HG03196 (cell line): ENCODE data around the gene DNAAF1.
A peak's percentile ranks its signal among the peaks of the same experiment; 100 is the strongest.
"Not testable (repeated sequence)": the region's sequence is repeated elsewhere in the genome, so short reads cannot be mapped to it uniquely, and the experiment has no call there.

Experiments used
- ATAC-seq: cut with Tn5 transposase; IDR thresholded peaks from one replicate; pipeline ENCODE4 v1.9.1; 2021; ENCODE audit not compliant: unreplicated experiment

Gene DNAAF1

DNA sequence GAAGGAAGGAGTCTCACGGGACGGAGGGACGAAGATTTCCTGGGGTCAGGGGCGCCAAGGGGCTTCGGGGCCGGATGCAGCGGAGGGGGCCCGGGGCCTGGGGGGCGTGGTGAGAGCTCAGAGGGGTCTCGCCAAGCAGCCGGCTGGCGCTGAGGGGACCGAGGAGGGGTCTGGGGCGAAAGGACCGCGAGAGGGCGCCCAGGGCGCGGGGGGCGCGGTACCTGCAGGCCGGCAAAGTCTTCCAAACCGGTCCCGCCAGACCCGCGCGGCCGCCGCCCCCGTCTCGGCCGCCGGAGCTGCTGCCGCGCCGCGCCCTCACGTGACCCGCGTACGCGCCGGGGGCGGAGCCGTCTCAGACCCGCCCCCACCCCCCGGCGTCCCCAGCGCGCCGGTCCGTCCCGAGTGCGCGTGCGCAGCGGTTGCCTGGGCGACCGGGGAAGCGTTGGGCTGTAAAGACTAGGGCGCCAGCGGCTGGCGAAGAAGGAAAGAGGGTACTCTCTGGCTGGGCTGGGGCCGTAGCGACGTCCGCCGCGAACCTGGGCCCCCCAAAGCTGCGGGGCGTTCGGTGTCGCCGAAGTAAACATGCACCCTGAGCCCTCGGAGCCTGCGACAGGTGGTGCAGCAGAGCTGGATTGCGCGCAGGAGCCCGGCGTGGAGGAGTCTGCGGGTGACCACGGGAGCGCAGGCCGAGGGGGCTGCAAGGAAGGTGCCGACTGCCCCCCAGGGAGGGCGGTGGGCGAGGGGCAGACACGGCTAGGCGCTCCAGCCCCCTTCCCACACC is at the start of gene DNAAF1, which contains the start of gene HSDL1:
Gene DNAAF1, plus strand, starts transcription at position 450 of the 781 bp plus-strand sequence. Its CDS starts 133 bp downstream, at position 583.
Gene HSDL1, minus strand, starts transcription at position 319 of the 781 bp plus-strand sequence. CDS start 13,856 bp downstream, outside the sequence.
- ATAC-seq, result peak; percentile 81

GRCh38 chr16:84095466-84095865 is 49.6 kb upstream of the DNAAF1 start:
- ATAC-seq, result no peak

GRCh38 chr16:84096447-84097005 is 48.6 kb upstream of the DNAAF1 start:
- no peak for ATAC-seq

DNA sequence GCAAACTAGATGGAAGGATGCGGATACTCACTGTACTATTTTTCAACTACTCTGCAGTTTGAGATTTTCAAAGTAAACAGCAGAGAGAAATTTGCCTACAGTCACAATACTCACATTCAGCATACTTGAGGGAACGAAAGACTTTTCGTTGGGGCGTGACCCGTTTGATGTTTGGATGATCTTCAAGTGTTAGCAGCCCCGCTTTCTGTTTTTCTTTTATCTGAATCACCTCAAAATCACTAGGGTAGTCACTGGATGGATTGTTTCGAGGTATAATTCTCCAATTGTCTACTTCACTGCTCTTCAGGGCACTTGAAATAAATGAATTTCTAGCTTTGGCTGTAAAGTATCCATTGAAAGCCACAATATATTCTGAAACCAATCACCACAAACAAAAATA is 46.2 kb upstream of the DNAAF1 start:
- no peak for ATAC-seq

DNA sequence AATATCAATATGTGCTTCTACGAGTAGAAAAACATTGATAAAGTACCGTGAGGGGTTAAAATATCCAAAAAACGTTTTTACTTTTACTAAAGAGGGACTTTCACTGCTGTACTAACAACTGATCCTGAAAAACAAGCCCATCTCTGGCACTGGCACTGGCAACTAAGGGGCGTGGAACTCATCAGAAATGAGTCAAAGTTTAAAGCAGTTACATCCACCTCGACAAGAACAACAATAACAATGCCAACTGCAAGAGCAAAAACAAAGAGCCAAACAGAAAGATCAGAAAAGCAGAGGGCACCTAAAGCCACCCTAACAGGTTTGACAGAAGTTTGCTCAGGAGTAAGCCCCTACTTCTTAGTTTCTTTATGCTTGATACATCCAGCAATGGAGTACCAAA is 41.4 kb upstream of the DNAAF1 start:
- no peak for ATAC-seq

DNA sequence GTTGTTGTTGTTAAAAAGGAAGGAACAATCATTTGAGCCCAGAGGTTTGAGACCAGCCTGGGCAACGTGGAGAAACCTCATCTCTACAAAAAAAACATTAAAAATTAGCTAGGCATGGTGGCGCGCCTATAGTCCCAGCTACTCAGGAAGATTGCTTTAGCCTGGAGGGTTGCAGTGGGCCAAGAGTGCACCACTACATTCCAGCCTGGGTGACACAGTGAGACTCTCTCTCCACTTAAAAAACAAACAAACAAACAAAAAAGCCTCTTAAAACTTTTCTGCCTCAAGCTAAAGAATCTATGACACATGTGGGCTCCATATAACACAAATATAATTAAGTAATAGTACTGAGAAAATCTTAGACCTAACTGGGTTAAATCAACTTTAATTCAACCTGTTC is 40.9 kb upstream of the DNAAF1 start:
- no peak for ATAC-seq

DNA sequence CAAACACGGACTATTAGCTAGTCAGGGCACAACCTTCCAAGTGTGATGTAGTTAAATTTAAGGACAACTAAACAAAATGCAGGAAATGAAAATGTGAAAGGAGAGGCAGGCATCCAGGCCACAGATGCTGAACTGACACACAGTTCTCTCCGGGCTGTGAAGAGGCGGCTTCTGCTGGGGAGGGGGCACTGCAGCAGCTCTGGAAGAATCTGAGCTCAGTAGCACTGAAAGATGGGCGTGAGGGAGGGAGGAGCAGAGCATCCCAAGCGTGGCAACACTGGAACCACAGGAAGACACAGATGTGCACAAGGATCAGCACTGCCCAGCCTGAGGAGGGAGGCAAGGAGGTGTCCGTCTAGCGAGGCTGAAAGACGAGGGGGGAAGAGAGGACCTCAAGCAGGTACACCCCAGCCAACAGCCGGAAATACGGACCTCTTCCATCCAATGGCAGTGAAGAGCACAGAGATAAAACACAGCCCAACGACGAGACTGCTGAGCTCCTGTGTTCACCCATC is 39.8 kb upstream of the DNAAF1 start:
- ATAC-seq, result no peak

DNA sequence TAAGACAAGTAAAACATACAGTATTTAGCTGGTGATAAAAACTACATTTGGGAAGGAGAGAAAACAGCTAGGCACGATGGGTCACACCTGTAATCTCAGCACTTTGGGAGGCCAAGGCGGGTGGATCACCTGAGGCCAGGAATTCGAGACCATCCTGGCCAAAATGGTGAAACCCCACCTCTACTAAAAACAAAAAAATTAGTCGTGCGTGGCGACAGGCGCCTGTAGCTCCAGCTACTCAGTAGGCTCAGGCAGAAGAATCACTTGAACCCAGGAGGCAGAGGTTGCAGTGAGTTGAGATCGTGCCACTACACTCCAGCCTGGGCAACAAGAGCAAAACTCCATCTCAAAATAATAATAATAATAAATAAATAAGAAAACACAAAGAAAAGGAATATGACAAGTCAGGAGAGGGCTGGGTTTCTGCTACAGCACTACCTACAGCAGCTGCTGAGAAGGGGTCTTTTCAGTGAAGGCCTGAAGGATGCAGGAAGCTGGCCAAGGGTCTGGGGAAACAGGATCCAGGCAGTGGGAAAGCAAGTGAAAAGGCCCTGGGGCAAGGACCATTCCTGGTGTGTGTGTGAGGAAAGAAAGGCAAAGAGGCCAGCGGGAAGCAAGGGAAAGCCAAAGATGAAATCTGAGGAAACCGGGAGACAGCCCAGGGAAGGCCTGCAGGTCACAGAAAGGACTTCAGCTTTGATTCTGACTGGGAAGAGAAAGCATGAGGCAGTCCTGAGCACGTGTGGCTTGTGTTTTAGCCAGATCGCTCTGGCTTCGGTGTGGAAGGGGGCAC is 39.0 kb upstream of the DNAAF1 start:
- ATAC-seq, result no peak

DNA sequence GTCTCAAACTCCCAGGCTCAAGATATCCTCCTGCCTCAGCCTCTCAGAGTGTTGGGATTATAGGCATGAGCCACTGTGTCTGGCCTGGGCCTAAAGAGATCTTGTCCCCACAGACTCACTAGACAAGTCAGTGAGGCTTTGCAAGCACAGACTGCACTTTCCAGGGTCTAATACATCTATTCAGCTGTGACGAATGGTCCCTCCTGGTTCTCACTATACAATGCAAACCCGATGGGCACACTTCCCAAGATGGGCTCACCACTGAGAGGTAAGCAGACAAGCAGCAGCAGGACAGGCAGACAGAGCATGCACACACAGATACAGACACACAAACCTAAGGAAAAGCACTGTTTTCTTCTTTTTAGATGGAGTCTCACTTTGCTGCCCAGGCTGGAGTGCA is 37.2 kb upstream of the DNAAF1 start:
- no peak for ATAC-seq

- no peak for ATAC-seq
Observed at GRCh38 chr16:84109598-84110335, 35.3 kb upstream of the DNAAF1 start.

GRCh38 chr16:84110527-84110926 is 34.6 kb upstream of the DNAAF1 start:
- ATAC-seq, result no peak

DNA sequence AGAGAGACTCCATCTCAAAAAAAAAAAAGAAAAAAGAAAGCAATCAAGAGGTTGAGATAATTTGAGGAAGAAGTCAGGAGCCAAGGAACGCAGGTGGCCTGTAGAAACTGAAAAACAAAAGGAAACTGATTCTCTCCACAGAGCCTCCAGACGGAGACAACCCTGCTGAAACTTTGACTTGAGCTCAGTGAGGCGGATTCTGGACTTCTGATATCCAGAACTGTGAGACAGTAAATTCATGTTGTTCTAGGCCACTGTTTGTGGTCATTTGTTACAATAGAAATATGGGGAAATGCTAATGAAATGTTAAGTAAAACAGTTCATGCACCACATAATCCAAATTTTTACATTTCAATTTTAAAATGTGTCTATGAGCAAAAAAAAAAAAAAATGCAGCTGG is 33.6 kb upstream of the DNAAF1 start:
- ATAC-seq, result no peak

DNA sequence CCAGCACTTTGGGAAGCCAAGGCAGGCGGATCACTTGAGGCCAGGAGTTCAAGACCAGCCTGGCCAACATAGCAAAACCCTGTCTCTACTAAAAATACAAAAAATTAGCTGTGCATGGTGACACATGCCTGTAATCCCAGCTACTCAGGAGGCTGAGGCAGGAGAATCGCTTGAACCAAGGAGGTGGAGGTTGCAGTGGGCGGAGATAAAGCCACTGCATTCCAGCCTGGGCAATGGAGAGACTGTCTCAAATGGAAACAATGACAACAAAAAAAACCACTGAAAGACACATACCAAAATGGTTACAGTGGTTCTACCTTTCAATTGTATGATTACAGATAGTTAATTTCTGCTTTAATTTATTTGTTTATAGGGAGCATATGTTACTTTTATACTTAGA is 33.2 kb upstream of the DNAAF1 start:
- ATAC-seq, result not testable (repeated sequence)

DNA sequence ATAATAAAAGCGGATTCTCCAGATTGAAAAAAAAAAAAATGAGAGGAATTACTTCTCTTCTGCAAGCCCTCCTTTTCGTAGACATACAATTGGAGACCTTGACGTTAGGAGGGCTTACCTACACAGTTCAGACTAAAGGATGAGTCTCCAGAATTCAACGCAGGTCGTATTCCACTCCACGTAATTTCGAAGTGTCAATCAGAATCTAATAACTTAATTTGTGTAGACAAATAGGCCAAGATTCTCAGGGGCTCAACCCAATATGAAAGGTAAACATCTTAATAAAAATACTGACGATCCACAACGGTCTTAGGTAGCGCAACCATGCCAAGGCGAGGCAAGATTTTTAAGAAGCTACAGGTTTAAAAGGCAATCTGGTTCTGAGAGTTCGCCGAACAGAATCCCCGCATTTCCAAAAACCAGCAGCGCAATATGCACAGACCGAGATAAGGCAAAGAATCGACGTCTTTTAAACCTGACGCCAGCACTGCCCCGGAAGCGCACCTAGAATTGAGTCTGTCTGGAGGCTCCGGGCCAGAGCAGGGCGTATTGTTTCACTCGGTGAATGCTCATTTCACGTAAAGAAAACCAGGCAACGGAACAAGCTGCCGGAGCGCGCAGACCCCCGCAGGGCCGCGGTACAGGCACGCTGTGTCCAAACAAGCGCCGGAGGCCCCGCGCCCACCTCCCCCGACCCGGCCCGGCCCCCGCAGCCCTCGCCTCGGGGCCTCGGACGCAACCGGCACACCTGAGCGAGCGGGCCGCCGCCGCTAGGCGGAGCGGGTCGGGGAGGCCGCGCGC is 29.0 kb upstream of the DNAAF1 start:
- peak; percentile 26 for ATAC-seq

DNA sequence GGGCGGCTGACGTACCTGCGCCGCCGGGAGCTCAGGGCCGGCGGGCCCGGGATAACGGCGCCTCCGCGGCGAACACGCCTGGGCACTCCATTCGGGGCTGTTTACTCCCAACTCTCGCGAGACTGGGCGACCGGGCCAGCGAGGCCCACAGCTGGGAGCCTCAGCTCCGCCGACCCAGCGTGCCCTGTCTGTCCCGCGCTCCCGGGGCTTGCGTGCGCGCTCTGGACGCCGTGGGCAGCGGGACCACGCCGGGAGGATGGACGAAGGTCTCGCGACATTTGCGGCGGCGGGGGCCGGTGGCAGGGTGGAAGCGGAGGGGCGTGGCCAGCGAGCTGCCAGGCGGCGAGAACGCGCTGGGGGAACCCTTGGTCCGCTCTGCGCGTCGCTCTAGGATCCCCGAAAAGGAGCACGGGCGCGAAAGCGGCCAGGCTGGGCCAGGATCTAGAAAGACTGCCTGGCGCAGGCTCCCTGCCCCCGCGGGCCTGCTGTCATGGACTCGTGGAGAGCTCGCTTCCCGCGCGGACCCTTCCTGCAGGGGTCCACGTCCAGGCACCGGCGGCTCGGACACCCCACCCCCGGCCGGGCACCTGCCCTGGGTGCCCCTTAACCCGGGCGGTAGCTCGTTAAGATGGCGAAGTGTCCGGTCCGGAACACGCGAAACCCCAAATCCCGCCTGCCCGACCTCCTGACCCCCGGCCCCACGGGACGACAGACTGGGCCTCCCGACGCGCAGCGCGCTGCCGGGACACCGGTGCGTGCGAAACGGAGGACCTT is 28.2 kb upstream of the DNAAF1 start, which contains the start of gene MBTPS1:
Gene MBTPS1, minus strand, starts transcription at position 223 of the 774 bp plus-strand sequence. CDS start 15,159 bp downstream, outside the sequence.
- ATAC-seq, result peak; percentile 94

DNA sequence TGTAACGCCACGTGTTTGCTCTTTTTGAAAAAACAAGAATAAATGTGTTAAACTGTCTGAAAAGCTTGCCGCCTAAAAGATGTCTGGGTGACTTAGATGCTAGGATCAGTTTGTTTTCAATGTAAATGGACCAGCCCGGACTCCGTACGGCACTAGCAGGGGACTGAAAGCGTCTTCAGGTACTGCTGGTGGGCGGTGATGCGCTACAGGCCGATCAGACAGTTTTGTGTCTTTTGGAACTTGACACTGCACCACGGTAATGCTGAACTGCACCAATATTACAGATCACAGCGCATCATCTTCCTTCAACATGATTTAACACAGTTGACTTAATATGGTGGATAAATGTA is 27.6 kb upstream of the DNAAF1 start:
- ATAC-seq, result no peak

GRCh38 chr16:84118315-84118714 is 26.8 kb upstream of the DNAAF1 start:
- ATAC-seq, result not testable (repeated sequence)

DNA sequence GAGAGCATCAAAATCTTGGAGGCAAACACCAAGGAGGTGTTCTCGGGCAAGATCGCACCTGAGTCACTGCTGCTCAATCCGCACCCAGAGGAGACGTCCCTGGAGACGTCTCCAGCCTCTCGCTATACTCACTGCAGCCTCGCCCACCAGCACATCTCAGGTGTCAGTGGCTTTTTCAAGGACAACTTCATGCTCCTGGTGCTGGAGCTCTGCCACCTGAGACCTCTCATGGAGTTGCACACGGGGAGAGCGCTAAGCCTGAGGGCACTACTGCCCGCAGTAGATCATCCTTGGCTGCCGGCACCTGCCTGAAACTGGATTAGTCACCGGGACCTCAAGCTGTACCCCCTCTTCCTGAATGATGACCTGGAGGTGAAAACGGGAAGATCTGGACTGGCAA is 25.7 kb upstream of the DNAAF1 start:
- ATAC-seq, result no peak

GRCh38 chr16:84120023-84120422 is 25.1 kb upstream of the DNAAF1 start:
- ATAC-seq, result no peak
